A549 (cell line): ENCODE results near the gene TBC1D14. TPM values are rescaled to one million over a fixed set of nuclear protein-coding genes. Genes with fewer than 3 reads are reported as not detected.

Experiments
- ATAC-seq, 2 experiments: fragments of 200-7000 bp in 1 of 2; fragments of >200 bp in 1 of 2; cut with Nextera tagmentation in 1 of 2; cut with Tn5 transposase in 1 of 2; 3 replicates each; pipeline versions ENCODE4 v1.8.0 to v1.9.1; 2018 to 2020; ENCODE audit warnings: mild to moderate bottlenecking in 1 of 2, moderate library complexity in 1 of 2
- CTCF ChIA-PET: fragments of 300-600 bp; sonication (Branson Sonifier 250); formaldehyde crosslinking; extraction: SDS; loops from one replicate; lab custom pipeline; 2021; ENCODE audit warnings: antibody characterized with exemption, inconsistent platforms; lab: Yijun Ruan, JAX
- POLR2A ChIA-PET: fragments of 350-600 bp; formaldehyde crosslinking; extraction: SDS; loops from one replicate; lab custom pipeline; 2021; ENCODE audit warnings: antibody characterized with exemption, inconsistent platforms; lab: Yijun Ruan, JAX
- DNase-seq, 2 experiments: peaks; one replicate each; pipeline versions ENCODE4 v3.0.0 to v3.0.0-alpha.2; 2011 to 2016; ENCODE audit warnings: low read depth in 1 of 2, low spot score in 1 of 2
- FAIRE-seq: peaks from 2 replicates; lab custom pipeline; 2011; peaks lifted over from hg19 to GRCh38; lab: Jason Lieb, UNC
- H3K27ac ChIP-seq, 2 experiments: fragments of >200 bp; sonication (Bioruptor Twin); formaldehyde crosslinking; 3 replicates each; pipeline ENCODE4 v1.5.1; 2016 to 2017
- H3K4me1 ChIP-seq: fragments of >200 bp; sonication (Bioruptor Twin); formaldehyde crosslinking; 3 replicates; pipeline ENCODE4 v1.6.1; 2016
- H3K4me2 ChIP-seq: fragments of >200 bp; sonication (Bioruptor Twin); formaldehyde crosslinking; 3 replicates; pipeline ENCODE4 v1.6.1; 2016
- H3K4me3 ChIP-seq: fragments of >200 bp; sonication (Bioruptor Twin); formaldehyde crosslinking; 3 replicates; pipeline ENCODE4 v1.5.1; 2016
- H3K9me3 ChIP-seq: fragments of >200 bp; sonication (Bioruptor Twin); formaldehyde crosslinking; 3 replicates; pipeline ENCODE4 v1.6.1; 2016
- CBX2 ChIP-seq: fragments of 200-600 bp; sonication (generic); IDR thresholded peaks from 2 replicates; pipeline ENCODE4 v1.6.1; 2016; ENCODE audit warnings: low read depth, mild to moderate bottlenecking, borderline replicate concordance
- CHD2 ChIP-seq: fragments of 150-350 bp; IDR thresholded peaks from 2 replicates; pipeline ENCODE4 v1.6.1; 2014; ENCODE audit warnings: low read length; ENCODE audit not compliant: partially characterized antibody
- CHD4 ChIP-seq: fragments of 200-600 bp; sonication (generic); IDR thresholded peaks from 2 replicates; pipeline ENCODE4 v1.6.1; 2016; ENCODE audit warnings: antibody characterized with exemption, mild to moderate bottlenecking, borderline replicate concordance
- EHMT2 ChIP-seq: fragments of 200-600 bp; sonication (generic); IDR thresholded peaks from 2 replicates; pipeline ENCODE4 v1.6.1; 2016; ENCODE audit warnings: antibody characterized with exemption, low read depth, mild to moderate bottlenecking, moderate library complexity
- ELK1 ChIP-seq: fragments of 150-350 bp; IDR thresholded peaks from 2 replicates; pipeline ENCODE4 v1.6.1; 2014; ENCODE audit warnings: low read depth, mild to moderate bottlenecking, low read length
- FOSL2 ChIP-seq, 2 experiments: fragments of 450-650 bp in 1 of 2; fragments of >200 bp in 1 of 2; sonication (Bioruptor Twin) in 1 of 2; formaldehyde crosslinking; IDR thresholded peaks; 2 replicates each; pipeline versions ENCODE4 v1.5.0 to v1.6.1; 2016 to 2020; ENCODE audit warnings: mild to moderate bottlenecking in 1 of 2, moderate library complexity in 1 of 2
- HOXA7 ChIP-seq: fragments of 250-450 bp; sonication (Bioruptor Pico); IDR thresholded peaks from 2 replicates; pipeline ENCODE4 v1.5.0; 2020; ENCODE audit warnings: mild to moderate bottlenecking, moderate library complexity
- JUN ChIP-seq, 2 experiments: fragments of >200 bp; sonication (Bioruptor Twin); formaldehyde crosslinking; IDR thresholded peaks; 2 replicates in 1 of 2; 3 replicates in 1 of 2; pipeline ENCODE4 v1.6.1; 2016 to 2017
- NFE2L2 ChIP-seq: fragments of 150-350 bp; conservative IDR thresholded peaks from 2 replicates; pipeline ENCODE4 v1.6.1; 2014; ENCODE audit warnings: low read length
- NPAS2 ChIP-seq: fragments of 250-450 bp; sonication (Bioruptor Pico); IDR thresholded peaks from 2 replicates; pipeline ENCODE4 v1.8.0; 2022; ENCODE audit warnings: mild to moderate bottlenecking, moderate library complexity, borderline replicate concordance
- PBX3 ChIP-seq: IDR thresholded peaks from 2 replicates; pipeline ENCODE4 v1.6.1; 2012
- RAD21 ChIP-seq, 2 experiments: fragments of >200 bp in 1 of 2; sonication (Bioruptor Twin) in 1 of 2; formaldehyde crosslinking in 1 of 2; IDR thresholded peaks in 1 of 2; conservative IDR thresholded peaks in 1 of 2; 2 replicates in 1 of 2; 3 replicates in 1 of 2; pipeline ENCODE4 v1.6.1; 2012 to 2018; ENCODE audit warnings: inconsistent platforms in 1 of 2
- REST ChIP-seq: fragments of 200-600 bp; sonication (generic); IDR thresholded peaks from 2 replicates; pipeline ENCODE4 v1.6.1; 2016; ENCODE audit warnings: antibody characterized with exemption, mild to moderate bottlenecking, moderate library complexity
- USF2 ChIP-seq: fragments of 450-650 bp; IDR thresholded peaks from 2 replicates; pipeline ENCODE4 v1.6.1; 2014; ENCODE audit warnings: antibody characterized with exemption
- WGBS: methylation state at CpG from one replicate; pipeline ENCODE4 v1.1.6; 2017; ENCODE audit errors: missing lambda C conversion rate; 5-methylcytosine and 5-hydroxymethylcytosine counted together
- polyA plus RNA-seq, 4 experiments: library from polyadenylated mRNA; depleted of rRNA in 3 of 4; stranded (reverse); fragments of >200 nt; fragmentation: RNase III in 1 of 4; extraction: RNeasy Plus Mini Kit Qiagen cat#74134 plus additional on column Dnase treatment in 1 of 4; gene quantifications; 2 replicates in 3 of 4; 3 replicates in 1 of 4; pipeline ENCODE4 v1.2.3, GENCODE V29; 2011 to 2017

TBC1D14 gene
- polyA plus RNA-seq, 2 of the 4 experiments (the other 2 are of a cell fraction), result 30.2 to 39.0 TPM

- ChIA-PET CTCF (interaction anchor here (1.3 to 2.5 kb wide), 4 partner anchors 39 to 192 kb away, joined by 5 to 8 read pairs (median 5); partner anchors contain the start of gene TADA2B), POLR2A (interaction anchor here (0.5 kb wide), 1 partner anchor 97 kb away, joined by 3 read pairs; no protein-coding TSS in a partner anchor)
- DNase-seq, result no peak
- no peak overlapping the region for H3K4me3 ChIP-seq
- H3K4me1 ChIP-seq, result peaks cover 46% of the 10 kb centered on the region
- no peak for ATAC-seq
- H3K4me2 ChIP-seq, result no peak overlapping the region
- 91% methylated on average over 4 of the region's 4 CpGs for WGBS
- no peak for FAIRE-seq
- H3K27ac ChIP-seq, result no peak overlapping the region
- H3K9me3 ChIP-seq, result no peaks in the 10 kb centered on the region
- no peak for TF ChIP-seq USF2
- TF ChIP-seq FOSL2 (IDR thresholded peaks at IDR 0.05), result no peak
- no peak for TF ChIP-seq FOSL2 (CRISPR knock-in tag; IDR thresholded peaks at IDR 0.05)
- TF ChIP-seq CHD2, result no peak
Observed at GRCh38 chr4:6912441-6912840, 2.8 kb downstream of the TBC1D14 start.

GRCh38 chr4:6913350-6913905 is 3.8 kb downstream of the TBC1D14 start:
- TF ChIP-seq REST (no peak), ELK1 (no peak), CBX2 (no peak), NFE2L2 (no peak)
- Histone ChIP-seq H3K9me3 (no peaks in the 10 kb centered on the region), H3K4me2 (no peak overlapping the region), H3K4me3 (no peak overlapping the region), H3K27ac (no peak overlapping the region), H3K4me1 (peaks cover 47% of the 10 kb centered on the region)
- DNase-seq (no peak), ATAC-seq (no peak), FAIRE-seq (no peak)
- ChIA-PET CTCF (interaction anchor here (1.0 to 2.5 kb wide), 5 partner anchors 13 to 193 kb away, joined by 3 to 8 read pairs (median 5); no protein-coding TSS in a partner anchor), POLR2A (no interaction called here)
- WGBS, result 86% methylated on average over 6 of the region's 6 CpGs

- peaks cover 46% of the 10 kb centered on the region for H3K4me1 ChIP-seq
- no peak for ATAC-seq
- 94% methylated on average over 7 of the region's 9 CpGs for WGBS
- no peak for FAIRE-seq
- H3K9me3 ChIP-seq, result no peaks in the 10 kb centered on the region
- H3K4me3 ChIP-seq, result no peak overlapping the region
- DNase-seq, result no peak
- no peak overlapping the region for H3K4me2 ChIP-seq
- TF ChIP-seq FOSL2 (IDR thresholded peaks at IDR 0.05), result no peak
- TF ChIP-seq FOSL2 (CRISPR knock-in tag; IDR thresholded peaks at IDR 0.05), result no peak
- no peak for TF ChIP-seq RAD21 (conservative IDR thresholded peaks at IDR 0.05 in 1 of 2, IDR thresholded peaks at IDR 0.05 in 1 of 2)
- no peak for TF ChIP-seq PBX3
- TF ChIP-seq HOXA7 (CRISPR knock-in tag), result no peak
- TF ChIP-seq JUN (IDR thresholded peaks at IDR 0.05), result no peak
- no peak for TF ChIP-seq EHMT2
- no peak for TF ChIP-seq CHD4
- TF ChIP-seq NPAS2 (CRISPR knock-in tag), result no peak
- ChIA-PET POLR2A (no interaction called here), CTCF (interaction anchor here (0.7 to 1.0 kb wide), 2 partner anchors 24 to 60 kb away, joined by 4 to 6 read pairs; no protein-coding TSS in a partner anchor)
- H3K27ac ChIP-seq, result 0 out of 6 replicates have a peak overlapping the region, but pooled peaks of 1 of the 2 experiments have one; percentile 21
Observed at GRCh38 chr4:6914448-6914847, 4.8 kb downstream of the TBC1D14 start.
